HG03565 (cell line): ENCODE measurements around the gene ETS1.

Experiments used
- ATAC-seq: cut with Tn5 transposase; IDR thresholded peaks from one replicate; pipeline ENCODE4 v1.9.1; 2021; ENCODE audit warnings: mild to moderate bottlenecking, moderate library complexity; ENCODE audit not compliant: unreplicated experiment

ETS1 gene

DNA sequence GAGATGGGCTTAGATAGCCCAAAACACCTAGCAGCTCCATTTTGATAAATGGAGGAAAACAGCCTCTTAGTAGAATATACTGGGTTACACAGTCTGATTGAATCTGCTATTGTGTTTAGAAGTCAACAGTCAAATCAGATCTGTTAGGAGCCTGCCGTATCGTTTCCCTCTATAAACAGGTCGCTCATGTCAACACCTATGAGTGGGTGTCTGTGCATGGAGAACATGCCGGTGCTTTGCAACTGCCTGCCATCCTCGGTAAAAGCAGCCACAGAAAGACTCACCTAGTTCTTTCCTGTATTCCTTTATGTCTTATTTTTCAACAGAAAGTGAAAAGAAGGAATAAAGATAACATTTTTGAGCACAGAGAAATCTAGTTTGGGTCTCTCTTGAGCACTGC is 99.4 kb downstream of the ETS1 start:
- ATAC-seq = no peak

GRCh38 chr11:128484172-128484571 is 103.2 kb downstream of the ETS1 start:
- no peak for ATAC-seq

DNA sequence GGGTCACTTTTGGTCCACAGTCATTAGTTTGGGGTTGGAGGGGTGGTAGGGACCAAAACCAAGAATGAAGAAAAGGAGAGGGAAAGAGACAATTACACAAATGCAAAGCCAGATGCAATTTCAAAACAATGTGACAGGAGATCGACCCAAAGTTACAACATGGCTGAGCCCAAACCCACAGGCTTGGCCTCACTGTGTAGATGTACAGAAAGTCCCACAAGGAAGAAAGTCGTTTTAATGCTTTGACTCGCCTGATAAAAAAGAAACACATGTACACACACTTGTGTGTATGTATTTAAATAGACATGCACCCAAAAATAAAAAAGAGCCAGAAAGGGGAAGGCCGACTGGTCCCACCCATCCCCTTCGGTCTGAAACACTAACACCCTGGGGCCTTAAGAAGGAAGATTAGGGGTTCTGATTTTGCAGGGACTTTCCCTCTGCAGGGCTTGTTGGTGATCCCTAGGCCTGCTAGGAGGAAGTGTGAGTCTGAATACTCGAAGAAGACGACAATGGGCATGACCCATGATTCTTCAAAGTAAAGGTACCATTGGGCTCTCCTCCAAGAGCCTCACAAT is 104.1 kb downstream of the ETS1 start:
- peak; percentile 68 for ATAC-seq

DNA sequence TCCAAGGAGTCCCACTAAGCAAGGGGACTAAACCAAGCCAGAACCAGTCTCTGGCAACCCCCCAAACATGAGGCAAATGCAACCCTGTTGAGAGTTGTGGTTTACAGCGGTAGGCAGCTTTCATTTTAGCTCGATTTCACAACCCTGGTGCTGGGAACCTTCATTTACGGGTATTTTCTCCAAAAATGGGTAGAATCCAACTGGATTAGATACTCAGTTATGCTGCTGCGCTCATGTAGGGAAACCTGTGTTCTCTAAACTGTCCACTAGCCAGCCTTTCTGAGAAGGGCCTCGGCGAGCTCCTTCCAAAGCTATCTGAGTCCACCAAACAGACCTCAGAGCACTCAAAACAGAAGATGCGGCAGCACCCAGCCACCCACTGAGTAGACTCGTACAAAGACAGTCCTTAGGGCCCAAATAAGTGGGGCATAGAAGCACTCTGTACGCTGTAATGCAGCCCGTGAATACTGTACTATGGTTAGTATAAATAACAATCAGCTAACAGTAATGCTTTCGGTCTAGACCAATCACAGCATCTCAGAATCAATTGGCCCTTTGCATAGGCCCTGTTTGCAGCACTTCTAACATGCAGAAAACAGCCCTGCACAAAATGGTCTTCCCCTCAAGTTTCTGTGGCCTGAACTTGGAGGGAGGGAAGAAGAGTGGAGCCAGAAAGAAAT is 104.7 kb downstream of the ETS1 start:
- ATAC-seq = peak; percentile 54

GRCh38 chr11:128482092-128482491 is 105.3 kb downstream of the ETS1 start:
- ATAC-seq = no peak

DNA sequence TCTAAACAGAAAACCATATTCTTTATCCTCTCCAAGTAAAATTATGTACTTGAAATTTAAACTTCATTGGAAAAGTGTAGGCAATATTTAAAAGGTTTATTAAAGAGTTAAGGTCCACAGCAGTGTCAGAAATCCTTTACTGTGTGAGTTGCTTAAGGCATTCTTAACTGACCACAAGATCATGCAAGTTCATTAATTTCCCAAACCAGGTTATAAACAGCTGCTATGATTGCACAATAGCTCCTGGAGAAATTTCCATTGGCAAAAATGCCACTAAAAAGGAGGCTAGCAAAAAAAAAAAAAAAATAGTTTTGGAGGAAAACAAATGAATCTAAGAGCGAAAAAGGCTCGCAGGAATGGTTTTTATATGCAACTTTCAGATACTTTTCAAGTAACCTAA is 106.2 kb downstream of the ETS1 start:
- ATAC-seq = no peak

DNA sequence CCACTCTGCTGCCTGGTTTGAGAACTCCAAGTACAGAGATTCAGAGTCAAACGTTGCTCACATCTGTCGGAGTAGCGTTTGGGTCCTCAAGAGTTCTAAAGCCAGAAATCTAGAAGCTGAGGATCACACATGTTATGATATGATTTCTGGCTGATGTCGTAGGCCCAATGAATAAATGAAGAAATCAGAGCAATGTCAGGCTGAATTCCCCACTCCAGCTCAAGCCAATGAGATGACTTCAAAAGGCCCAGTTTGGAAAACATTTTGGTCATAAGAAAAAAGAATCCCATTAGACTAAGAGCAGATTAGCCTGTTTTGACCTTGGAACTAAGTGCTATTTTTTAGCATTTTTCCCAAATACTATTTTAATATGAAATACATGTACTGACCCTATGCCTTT is 106.7 kb downstream of the ETS1 start:
- no peak for ATAC-seq

DNA sequence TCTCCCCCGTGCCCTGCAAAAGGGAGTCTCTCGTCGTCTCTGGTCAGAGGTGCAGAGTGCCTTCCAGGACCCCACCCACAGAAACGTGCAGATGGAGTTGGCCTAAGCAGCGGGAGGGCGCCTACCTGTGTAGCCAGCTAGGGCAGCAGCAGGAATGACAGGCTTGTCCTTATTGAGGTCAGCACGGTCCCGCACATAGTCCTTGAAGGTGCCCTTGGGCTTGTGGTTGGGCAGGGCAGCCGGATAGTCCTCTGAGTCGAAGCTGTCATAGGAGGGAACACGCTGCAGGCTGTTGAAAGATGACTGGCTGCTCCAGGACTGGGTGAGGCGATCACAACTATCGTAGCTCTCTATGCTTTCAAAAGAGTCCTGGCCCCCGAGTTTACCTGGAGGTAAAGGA is 107.3 kb downstream of the ETS1 start:
- ATAC-seq = no peak

DNA sequence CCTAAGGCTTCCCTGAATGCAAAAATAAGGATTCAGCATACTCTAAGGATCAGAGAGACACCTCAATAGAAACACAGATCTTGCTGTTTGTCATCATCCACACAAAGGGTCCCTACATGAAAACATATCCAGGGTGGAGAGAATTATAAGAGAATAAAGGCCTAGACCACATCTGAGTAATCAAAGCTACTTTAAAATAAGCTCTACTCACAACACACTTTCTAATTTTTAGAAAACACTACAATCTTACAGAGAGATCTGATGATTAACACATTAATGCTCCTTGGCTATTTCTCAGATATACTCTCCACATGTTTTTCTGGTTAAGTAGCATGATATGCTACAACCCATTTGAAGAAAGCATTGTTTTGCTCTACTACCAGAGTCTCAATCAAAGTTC is 108.2 kb downstream of the ETS1 start:
- no peak for ATAC-seq

GRCh38 chr11:128478305-128478704 is 109.1 kb downstream of the ETS1 start:
- no peak for ATAC-seq

GRCh38 chr11:128477811-128478210 is 109.5 kb downstream of the ETS1 start:
- ATAC-seq = no peak

- ATAC-seq = no peak
Observed at GRCh38 chr11:128477278-128477677, 110.1 kb downstream of the ETS1 start.

DNA sequence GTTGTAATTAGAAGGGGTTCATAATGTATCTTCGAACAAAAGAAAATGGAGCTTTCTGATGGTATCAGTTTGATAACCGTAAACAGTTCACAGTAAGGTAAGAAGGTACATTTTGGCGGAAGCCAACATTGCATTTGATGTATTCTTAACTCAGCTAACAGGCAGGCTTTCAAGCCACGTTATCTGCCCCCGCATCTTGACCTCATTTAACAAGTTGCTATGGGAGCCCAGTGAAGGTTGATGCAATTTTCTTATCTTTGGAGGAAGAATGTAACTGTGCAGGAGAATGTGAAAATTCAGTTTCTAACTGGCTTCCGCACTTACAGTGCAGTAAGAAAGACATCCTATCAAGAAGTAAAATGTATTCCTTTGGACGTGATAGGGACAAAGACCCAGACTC is 110.6 kb downstream of the ETS1 start:
- ATAC-seq = no peak

GRCh38 chr11:128476049-128476448 is 111.3 kb downstream of the ETS1 start:
- ATAC-seq = no peak

DNA sequence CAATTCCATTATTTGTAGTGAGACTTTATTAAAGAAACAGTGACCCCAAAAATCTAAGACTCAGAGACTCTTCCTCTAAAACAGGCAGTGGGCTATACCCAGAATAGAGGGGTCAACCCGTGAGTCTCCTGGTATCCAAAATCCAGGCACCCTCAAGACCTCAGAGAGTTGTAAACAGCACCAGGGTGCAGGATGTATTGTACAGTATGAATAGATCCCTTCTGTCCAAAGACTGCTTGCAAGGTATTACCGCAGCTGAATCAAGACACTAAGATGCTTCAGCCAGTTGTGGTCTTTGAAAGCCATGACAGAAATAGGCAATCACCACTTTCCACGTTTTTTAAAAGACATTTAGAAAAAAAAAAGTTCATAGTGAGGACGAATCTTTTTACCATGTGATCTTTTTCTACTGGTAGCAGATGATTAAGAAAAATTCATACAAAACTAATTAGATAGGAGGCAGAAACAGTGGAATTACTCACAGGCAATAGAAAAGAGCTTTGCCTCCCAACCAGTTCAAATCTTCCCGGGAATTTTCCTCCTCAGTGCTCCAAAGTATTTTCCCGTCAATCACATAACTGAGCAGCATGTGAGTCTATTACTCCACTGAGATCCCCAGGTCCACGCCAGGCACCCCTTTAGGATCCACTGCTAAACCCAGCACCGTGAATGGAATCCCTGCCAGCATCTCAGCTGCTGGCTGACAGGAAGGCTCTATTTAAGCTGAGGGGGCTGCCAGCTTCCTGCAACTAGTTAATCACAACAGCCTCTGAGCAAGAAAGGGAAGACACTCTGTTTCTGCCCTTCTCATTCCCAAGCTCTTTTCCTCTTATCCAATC is 113.1 kb downstream of the ETS1 start:
- ATAC-seq = no peak

DNA sequence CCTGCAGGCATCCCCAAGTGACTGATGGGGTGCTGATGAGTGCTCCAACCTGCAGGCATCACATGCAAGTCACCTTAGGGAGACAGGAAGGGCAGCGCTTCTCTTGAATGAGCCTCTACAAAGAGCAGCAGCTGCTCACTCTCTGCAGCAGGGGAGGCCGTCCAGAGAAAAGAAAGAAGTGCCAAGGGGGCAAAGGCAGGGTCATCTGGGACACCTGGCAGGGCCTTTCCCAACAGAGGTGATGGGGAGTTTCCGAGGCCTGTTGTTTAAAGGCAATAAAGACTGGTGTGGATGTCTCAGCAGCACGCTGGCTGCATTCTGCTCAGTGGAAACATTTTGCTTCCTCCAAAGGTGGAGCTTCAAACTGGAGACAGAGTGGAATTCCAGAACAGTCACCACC is 113.7 kb downstream of the ETS1 start:
- ATAC-seq = no peak

- peak; percentile 39 for ATAC-seq
Observed at GRCh38 chr11:128472128-128473089, 114.9 kb downstream of the ETS1 start.

- ATAC-seq = peak; percentile 42
Observed at GRCh38 chr11:128471138-128471661, 116.2 kb downstream of the ETS1 start.

DNA sequence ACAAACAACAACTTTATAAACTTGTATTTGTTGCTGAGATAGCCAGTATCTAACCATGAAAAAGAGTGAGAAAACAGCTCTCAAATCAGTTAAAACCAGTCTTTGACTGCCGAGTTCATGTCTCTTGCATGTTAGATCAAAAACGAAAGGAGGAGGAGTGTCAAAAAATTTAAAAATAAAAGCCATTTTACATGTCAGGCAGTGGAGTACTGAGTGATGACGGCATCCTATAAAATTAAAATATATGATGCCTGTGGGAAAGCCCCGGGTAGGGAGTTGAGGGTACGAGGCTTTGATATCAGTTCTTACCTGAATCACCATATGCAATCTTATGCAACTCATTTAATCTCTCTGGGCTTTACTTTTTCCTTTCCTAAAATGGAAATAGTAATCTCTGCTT is 117.3 kb downstream of the ETS1 start:
- no peak for ATAC-seq

GRCh38 chr11:128469220-128469619 is 118.1 kb downstream of the ETS1 start:
- ATAC-seq = peak; percentile 31

DNA sequence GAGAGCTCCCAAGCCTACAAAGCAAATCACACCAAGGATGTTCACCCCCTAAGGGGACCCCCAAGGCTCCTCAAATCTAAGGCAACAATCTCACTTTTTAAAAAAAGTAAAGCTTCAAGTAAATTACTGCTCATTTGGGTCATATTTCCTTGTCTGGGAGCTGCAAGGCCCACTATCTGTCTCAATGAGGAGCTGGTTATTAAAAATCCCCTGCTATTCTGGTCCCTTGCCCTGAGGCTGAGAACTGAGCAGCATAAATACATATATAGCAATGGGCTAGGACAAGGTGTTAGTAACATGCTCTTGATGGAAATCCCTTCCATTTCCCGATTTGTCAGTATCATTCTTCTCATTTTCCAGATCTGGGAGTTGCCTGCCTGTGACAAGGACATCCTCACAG is 119.2 kb downstream of the ETS1 start:
- ATAC-seq = no peak
